ENCODE measurements around the gene AARS1.
"Not testable (repeated sequence)": the region's sequence is repeated elsewhere in the genome, so short reads cannot be mapped to it uniquely, and the experiment has no call there.

The AARS1 gene

DNA sequence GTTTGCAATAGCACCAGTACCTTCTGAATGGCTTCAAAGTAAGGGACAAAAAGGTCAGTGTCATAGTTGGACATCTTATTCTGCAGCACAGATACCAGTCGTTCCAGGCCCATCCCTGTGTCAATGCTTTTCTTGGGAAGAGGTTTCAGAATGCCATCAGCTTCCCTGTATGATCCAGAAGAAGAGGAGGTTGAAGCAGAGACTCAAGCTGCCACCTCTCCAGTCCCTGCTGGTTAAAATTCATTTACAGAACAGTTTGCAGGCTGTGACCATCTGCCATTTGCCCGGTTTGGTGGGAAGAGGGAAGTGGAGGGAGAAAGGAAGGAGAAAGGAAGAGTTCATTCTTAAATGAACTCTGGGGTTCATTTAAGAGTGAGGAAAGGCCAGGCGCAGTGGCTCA, 19.1 kb downstream of the AARS1 start:
- DNase-seq = no peak

DNA sequence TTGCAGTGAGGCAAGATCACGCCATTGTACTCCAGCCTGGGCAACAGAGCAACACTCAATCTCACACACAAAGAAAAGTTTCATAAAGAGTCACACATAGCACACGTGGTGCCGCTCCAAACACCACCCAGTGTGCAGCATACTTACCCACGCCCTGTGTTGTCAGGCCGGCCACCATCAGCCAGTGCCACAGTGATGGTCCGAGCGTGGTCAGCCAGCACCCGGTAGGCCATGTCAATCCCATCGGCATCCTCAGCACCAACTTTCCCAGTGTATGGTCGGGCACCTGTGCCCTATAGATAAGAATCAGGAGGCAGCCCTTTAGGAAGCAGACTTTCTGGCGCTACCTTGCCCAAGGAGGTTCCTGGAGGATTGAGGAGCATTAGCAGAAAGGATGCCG, 19.8 kb downstream of the AARS1 start:
- DNase-seq = no peak

DNA sequence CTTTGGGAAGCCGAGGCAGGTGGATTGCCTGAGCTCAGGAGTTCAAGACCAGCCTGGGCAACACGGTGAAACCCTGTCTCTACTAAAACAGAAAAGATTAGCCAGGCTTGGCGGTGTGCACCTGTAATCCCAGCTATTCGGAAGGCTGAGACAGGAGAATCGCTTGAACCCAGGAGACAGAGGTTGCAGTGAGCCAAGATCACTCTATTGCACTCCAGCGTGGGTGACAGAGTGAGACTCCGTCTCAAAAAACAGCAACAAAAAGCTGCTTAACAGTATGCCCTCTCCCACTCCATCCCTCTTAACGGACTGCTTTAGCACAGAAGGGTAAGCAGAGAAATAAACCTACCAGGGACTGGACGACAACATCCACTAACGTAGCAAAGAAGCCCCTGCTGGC, 21.4 kb downstream of the AARS1 start:
- DNase-seq = not testable (repeated sequence)

DNA sequence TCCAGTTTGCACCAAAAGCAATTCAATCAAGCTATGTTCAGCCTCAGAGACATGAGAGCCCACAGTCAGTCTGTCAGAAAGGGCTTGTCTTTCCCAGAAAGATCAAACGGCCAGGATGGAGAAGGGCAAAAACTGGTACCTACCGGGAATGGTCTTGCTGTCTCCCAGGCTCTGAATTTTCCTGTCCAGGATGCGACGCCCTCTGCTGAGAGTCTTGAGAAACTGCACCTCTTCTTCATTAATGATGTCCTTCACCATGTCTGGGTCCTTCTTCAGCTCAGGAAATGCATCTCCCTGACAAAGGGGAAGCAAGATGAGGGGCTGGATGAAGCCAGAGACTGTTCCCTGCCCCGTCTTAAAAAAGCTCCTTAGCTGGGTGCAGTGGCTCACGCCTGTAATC, 21.8 kb downstream of the AARS1 start:
- peak; percentile 29 to 56 for DNase-seq

DNA sequence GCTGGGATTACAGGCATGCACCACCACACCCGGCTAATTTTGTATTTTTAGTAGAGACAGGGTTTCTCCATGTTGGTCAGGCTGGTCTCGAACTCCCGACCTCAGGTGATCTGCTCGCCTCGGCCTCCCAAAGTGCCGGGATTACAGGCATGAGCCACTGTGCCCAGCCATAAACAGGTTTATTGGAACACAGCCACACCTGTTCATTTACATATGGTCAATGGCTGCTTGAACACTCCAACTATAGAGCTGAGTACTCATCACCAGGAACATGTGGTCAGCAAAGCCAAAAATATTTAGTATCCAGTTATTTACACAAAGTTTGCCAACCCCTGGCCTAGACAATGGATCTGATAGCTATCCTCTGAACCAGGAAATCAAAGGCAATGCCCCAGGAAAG, 29.4 kb downstream of the AARS1 start:
- not testable (repeated sequence) for DNase-seq

DNA sequence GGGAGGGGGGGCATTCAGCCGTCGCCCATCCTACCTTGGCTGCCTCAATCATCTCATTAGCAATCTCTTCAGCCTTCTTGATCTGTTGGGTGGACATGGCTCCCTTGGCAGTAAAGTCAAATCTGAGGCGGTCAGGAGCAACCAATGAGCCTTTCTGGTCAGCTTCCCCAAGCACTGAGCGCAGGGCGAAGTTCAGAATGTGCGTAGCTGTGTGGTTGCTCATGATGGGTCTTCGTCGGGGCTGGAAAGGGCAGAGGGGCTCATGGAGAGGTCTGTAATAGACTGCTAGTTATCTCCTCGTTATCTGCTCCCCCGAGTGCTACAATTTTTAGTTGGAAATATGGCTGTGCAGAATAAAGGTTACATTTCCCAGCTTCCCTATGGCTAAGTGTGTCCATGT, 30.4 kb downstream of the AARS1 start:
- DNase-seq = no peak

DNA sequence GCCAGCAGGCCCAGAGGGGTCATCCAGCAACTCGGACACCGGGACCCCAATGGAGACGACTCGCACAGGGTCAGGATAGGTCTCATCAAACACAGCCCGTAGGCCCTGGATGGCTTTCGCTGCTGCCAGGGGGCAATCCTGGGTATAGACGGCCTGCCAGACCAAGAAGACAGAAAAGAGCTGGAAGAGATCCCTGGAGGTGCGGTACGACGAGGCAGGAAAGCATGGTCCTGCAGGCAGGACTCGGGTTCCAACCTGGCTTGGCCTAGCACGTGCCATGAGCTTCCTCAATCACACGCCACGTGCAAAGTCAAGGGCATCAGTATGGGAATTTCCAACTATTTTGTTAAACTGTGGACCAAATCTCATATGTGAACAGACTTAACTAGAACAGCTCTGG, 31.2 kb downstream of the AARS1 start:
- DNase-seq = no peak

DNA sequence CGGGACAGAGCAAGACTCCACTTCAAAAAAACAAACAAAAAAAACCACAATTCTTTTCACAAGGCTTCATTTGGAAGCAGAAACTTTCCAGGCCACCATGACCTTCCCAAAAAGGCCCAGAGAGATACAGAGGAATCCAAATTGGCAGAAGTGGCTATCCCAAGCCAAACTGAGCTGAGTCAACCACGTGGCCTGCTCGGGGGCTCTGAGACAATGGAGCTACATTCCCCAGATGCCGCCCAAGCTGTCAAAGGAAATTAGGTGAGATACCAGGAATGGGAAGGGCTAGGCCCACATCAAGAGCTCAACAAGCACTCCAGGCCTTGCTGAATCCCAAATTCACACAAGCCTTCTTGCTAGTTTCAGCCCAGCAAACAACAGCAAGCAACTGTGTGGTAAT, 31.9 kb downstream of the AARS1 start:
- no peak for DNase-seq

DNA sequence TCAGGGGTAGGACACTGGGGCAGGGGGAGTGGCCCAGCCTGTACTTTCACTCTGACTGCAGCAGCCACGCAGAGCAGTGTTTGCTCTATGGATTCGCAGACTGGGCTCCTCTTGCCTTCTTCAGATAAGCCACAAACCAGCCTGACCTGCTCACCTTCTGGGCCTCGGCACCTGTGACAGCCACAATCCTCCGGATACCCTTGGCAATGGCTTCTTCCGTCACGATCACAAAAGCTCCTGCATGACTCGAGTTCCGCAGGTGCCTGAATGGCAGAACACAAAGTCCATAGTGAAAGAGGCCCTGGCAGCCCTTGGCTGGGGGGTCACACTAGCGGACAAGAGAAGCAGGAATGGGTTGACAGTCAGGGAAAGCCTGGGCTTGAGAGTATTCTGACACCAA, 33.7 kb downstream of the AARS1 start:
- no peak for DNase-seq

DNA sequence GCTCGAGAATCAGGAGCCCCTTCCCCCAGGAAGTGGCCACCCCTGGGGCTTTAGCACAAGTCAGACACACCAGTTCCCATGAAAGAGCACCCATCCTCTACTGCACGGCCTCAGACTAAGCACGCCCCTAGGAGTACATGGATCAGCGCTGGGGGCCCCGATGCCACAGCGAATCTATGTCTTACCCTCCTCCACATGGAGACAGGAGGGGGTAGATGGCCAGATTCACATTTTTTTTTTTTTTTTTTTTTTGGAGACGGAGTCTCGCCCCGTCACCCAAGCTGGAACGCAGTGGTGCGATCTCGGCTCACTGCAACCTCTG, 34.4 kb downstream of the AARS1 start:
- no peak for DNase-seq

DNA sequence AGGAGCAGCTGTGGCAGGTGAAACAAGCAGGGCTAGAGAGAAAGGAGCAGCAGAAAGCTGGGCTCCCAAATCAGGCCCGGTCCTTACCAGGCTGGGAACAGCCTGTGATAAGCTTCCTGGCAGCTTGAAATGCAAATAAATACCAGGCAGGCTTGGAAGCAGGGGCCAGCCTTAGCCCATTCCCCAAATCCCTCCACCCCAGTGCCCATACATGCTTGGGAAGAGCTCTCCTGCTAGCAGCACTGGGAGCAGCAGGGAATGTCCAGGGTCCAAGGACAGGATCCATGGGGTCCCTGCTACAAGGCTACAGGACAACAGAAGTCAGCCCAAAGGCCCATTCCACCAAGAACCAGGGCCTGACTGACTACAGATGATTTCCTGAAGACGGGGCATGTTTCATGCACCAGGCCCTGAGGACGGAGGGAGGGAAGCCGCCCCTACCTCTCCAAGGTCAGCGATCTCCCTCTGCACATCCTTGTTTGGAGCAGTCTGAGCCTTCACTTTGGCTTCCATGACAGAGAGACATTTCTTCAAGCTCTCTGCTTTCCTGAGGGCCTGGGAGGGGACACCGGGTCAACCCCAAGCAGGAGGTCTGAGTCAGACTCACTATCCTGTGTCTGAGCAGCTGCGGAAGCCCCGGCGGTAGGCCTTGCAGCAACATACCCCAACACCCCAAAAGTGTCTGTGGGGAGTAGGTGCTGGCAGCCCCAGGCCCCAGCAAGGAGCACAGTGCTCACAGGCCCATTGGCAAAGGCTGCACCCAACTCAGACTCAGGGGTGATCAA, 34.9 kb downstream of the AARS1 start:
- no peak for DNase-seq

DNA sequence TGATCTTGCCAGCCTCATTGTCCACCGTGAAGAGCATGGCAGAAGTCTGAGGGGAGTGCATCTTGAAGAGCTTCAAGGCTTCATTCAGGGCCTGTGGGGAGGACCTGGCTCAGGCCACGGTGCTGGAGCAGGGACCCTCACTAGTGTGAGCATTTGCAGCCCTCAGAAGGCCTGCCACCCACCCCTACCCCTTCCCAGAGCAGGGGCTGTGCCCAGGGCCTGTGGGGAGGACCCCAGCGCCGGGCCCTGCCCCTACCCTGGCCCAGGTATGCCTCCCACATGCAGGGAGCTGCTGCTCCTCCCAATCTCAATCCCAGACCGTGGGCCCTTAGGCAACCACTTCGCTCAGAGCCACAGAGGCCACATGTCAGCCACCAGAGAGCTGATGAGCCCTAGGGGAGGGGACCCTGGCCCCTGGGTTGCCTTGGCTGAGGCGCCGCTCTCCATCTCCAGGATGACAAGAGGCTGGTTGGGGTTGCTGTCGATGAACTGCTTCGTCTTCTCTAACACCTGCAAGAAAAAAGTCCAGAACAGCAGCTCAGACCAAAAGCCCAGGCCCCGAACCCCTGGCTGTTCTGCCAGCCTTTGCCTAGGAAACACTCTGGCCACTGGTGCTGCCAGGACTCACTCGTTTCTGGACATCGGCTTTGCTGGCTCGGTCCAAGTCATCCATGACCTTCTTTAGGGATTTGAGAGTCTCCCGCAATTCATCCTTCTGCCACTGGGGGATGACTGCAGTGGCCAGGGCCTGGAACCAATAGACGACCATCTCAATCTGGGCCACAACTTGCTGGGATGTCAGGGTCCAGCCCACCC, 35.8 kb downstream of the AARS1 start:
- peak in 1 of 2 experiments; percentile 45 for DNase-seq

DNA sequence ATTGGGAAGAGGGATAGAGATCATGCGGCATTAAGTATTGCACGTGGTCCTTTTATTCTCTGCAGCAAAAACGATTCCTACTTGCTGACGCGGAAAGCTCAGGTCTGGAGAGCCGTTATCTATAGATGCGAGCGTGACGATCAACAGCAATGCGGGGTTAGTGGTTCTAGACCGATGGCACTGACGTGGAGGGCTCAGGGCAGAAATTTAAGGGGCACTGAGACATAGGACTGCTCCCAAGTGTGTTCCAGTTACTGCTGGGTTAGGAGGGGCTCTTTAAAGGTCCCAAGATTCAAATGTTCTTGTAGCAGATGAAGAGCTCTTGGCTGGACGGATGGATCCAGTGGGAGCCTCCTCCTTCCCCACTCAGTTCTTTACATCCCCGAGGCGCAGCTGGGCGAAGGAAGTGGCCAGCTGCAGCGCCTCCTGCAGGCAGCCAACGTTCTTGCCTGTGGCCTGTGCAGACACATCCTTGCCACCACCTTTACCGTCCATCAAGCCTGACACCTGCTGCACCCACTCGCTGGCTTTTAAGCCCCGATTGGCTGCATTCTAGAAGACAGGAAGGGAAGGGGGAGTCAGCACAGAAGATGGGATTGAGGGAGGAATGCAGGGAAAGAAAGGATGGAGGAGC, 36.8 kb downstream of the AARS1 start:
- DNase-seq = peak in 1 of 2 experiments; percentile 41

DNA sequence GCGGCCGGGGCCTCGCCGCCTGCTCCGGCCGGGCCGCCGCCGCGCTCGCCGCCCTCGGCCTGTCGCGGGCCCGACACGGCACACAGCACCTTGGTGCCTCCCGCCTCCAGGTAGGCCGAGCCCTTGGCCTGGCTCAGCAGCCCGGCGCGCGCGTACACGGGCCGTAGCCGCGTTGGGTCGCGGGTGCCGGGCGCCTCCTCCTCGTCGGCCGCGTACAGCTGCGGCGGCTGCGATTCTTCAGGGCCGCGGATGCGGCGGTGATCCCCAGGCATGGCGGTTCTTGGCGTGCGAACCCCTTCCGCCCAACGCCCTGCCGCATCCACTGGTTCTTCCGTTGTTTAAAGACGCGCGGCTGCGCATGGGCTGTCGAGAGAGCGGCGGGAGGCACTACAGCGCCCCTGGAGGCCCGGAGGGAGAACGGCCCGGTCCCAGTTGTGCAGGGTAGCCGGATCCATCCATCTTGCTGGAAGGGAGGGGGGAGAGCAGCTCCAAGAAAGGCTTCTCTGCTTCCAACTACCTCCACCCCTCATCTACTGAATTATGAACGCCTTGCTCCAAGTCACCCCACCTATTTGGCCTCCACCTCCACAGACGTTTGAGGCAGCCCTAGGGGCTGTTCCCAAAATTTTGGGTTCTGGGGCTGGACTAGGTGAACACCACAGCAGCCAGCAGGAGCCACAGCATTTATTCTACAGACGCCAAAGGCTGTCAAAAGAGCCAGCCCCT, 37.5 kb downstream of the AARS1 start, which contains the start of gene EXOSC6:
Gene EXOSC6, minus strand, starts transcription at position 312 of the 726 bp plus-strand sequence. Its CDS starts 40 bp downstream, at position 272.
- DNase-seq = peak; percentile 94 to 95

DNA sequence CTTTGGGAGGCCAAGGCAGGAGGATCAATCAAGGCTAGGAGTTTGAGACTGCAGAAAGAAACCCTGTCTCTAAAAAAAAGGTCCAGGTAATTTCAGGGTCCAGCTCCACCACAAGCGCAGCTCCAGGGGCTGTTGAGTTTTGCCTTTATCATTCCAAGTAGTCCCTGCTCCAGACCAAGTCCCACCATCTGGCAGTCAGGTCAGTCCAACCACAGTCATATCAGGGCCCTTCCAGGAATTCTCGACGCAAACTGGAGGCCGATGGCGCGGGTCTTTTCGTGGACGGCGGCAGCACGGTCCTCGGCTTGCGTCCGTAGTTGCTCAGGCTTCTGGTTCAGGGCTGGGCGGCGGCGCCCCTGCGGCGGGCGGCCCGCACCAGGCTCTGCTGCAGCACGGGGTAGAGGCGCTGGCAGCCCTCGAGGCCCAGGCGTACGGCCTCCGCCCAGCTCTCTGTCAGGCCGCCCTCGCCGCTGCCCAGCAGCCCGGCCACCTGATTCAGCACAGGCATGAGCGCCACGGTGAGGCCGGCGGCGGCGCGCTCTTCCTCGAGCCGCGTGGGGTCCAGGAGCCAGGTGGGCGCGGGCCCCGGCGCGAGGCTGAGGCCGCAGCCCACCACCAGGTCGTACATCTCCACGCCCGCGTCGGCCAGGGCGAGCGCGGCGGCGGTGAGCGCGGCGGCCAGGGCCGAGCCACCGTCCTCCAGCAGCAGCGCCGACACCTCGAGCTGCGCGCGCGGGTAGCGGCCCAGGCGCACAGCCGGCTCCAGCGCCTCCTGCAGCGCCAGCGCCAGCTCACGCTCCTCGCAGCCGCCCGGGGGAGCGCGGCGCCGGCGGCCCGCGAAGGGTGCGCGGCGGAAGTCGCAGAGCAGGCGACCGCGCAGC, 38.3 kb downstream of the AARS1 start:
- DNase-seq = peak in 1 of 2 experiments; percentile 60

DNA sequence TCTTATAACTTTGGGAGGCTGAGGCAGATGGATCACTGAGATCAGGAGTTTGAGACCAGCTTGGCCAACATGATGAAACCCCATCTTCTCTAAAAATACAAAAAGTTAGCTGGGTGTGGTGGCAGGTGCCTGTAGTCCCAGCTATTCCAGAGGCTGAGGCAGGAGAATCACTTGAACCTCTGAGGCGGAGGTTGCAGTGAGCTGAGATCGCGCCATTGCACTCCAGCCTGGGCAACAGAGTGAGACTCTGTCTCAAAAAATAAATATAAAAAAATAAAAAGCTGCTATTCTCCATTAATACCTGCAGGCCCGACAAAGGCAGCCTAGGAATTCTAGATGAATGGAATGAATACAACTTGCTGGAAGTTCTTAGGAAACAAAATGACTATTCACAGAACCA, 39.6 kb downstream of the AARS1 start:
- not testable (repeated sequence) for DNase-seq

DNA sequence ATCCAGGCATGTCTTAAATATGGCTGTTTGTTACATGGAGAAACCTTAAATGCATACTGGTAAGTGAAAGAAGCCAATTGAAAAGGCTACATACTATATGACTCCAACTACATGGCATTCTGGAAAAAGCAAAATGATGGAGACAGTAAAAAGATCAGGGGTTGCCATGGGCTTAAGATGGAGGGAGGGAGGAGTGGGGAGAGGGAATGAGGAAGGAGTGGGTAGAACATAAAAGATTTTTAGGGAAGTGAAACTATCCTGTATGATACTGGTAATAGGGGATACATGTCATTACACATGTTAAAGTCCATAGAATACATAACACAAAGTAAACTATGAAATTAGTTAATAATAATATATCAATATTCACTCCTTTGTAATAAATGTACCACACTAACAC, 50.5 kb downstream of the AARS1 start:
- DNase-seq = not testable (repeated sequence)

DNA sequence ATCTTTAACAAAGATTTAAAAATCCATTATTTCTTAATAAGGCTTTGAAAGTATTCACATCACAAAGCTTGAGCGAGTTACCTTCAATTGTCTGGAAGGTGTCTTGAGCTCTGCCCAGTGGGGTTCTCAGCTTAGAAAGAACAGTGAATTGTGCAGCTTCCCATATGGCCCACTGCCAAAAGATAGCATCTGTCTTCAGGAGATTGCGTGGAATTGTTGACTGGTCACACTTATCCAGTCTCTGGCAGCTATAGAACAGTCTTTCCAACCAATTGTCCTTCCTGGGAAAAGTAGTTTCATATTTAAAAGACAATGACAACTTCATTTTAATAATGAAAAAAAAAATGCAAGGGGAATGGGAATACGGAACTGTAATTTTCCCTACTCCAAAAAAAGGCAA, 57.5 kb downstream of the AARS1 start:
- DNase-seq = peak; percentile 40 to 50

DNA sequence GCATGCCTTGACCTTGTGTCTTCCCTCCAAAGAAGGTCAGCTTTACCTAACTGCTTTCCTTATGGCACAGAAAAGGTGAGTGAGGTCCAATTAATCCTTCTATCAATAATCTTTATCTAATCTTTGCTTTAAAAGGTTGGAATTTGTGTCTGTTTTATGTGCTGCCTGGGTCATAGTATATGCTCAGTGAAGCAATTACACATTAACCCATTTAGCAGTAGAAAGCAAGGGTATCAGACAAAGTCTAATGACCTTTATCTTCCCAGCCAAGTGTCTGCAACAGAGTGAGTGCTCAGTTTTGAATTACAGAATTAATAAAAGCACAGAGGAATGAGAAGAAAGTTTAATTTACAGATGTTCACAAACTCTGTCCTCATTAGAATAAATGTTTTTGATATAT, 63.3 kb downstream of the AARS1 start:
- not testable (repeated sequence) for DNase-seq

DNA sequence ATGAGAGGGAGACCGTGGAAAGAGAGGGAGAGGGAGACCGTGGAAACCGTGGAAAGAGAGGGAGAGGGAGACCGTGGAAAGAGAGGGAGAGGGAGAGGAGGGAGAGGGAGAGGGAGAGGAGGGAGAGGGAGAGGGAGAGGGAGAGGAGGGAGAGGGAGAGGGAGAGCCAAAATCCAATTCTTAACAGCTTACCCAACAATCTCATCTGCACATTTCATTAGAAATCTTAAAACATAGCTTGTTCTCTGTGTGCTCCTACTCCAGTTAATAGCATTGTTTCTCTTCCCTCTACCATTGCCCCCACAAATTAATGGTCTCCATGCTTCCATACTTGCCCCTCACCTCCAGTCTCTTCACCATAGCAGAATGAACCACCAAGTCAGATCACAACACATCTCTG, 63.9 kb downstream of the AARS1 start:
- not testable (repeated sequence) for DNase-seq

DNA sequence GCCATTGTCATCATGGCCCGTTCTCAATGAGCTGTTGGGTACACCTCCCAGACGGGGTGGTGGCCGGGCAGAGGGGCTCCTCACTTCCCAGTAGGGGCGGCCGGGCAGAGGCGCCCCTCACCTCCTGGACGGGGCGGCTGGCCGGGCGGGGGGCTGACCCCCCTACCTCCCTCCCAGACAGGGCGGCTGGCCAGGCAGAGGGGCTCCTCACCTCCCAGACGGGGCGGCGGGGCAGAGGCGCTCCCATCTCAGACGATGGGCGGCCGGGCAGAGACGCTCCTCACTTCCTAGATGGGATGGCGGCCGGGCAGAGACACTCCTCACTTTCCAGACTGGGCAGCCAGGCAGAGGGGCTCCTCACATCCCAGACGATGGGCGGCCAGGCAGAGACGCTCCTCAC, 64.7 kb downstream of the AARS1 start:
- DNase-seq = not testable (repeated sequence)

DNA sequence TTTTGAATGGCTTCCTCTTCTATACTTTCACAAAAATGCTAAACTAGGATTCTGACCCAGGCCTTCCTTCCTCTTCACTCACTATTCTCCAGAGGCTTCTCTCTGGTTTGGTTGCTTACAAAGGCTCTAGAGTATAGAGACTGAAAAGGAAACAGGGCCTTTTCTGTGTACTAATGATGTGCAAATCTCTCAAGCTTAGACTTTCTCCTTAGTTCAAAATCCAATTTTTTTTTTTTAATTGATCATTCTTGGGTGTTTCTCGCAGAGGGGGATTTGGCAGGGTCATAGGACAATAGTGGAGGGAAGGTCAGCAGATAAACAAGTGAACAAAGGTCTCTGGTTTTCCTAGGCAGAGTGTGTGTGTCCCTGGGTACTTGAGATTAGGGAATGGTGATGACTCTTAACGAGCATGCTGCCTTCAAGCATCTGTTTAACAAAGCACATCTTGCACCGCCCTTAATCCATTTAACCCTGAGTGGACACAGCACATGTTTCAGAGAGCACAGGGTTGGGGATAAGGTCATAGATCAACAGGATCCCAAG, 65.3 kb downstream of the AARS1 start:
- not testable (repeated sequence) for DNase-seq
